Mesenchymal stem cell (in vitro differentiated cells and primary cell): ENCODE measurements around the gene ADAMTSL3.
"Not testable (repeated sequence)": the region's sequence is repeated elsewhere in the genome, so short reads cannot be mapped to it uniquely, and the experiment has no call there.

Source experiments
- DNase-seq: peaks from one replicate; pipeline ENCODE4 v3.0.0-alpha.2; 2013
- H2AFZ ChIP-seq: one replicate; pipeline ENCODE4 v1.6.1; 2013; ENCODE audit warnings: low read depth, mild to moderate bottlenecking, control low read depth, inconsistent platforms, low read length, moderate library complexity
- H2AK5ac ChIP-seq: 2 replicates; pipeline ENCODE4 v1.6.1; 2013; ENCODE audit warnings: low read length, moderate library complexity, mild to moderate bottlenecking, inconsistent platforms; ENCODE audit not compliant: severe bottlenecking
- H2BK120ac ChIP-seq: one replicate; pipeline ENCODE4 v1.6.1; 2013; ENCODE audit warnings: low read depth, mild to moderate bottlenecking, inconsistent platforms, low read length, moderate library complexity
- H2BK12ac ChIP-seq, 2 experiments: one replicate each; pipeline ENCODE4 v1.6.1; 2013; ENCODE audit warnings: inconsistent platforms in 2 of 2, low read length in 2 of 2, mild to moderate bottlenecking in 2 of 2, moderate library complexity in 2 of 2, control low read depth in 1 of 2
- H2BK15ac ChIP-seq: one replicate; pipeline ENCODE4 v1.6.1; 2013; ENCODE audit warnings: mild to moderate bottlenecking, low read depth, inconsistent platforms; ENCODE audit not compliant: poor library complexity, severe bottlenecking
- H2BK5ac ChIP-seq: 2 replicates; pipeline ENCODE4 v1.6.1; 2013; ENCODE audit warnings: low read depth, mild to moderate bottlenecking, low read length, control low read depth, inconsistent platforms; ENCODE audit not compliant: poor library complexity, severe bottlenecking
- H3K14ac ChIP-seq, 2 experiments: one replicate each; pipeline ENCODE4 v1.6.1; 2013; ENCODE audit warnings: inconsistent platforms in 2 of 2, low read length in 2 of 2, control low read depth in 1 of 2, mild to moderate bottlenecking in 1 of 2, moderate library complexity in 1 of 2
- H3K18ac ChIP-seq, 2 experiments: one replicate each; pipeline ENCODE4 v1.6.1; 2013; ENCODE audit warnings: inconsistent platforms in 2 of 2, low read length in 2 of 2, control low read depth in 1 of 2, low read depth in 1 of 2, mild to moderate bottlenecking in 1 of 2
- H3K23ac ChIP-seq, 2 experiments: one replicate each; pipeline ENCODE4 v1.6.1; 2013; ENCODE audit warnings: inconsistent platforms in 2 of 2, low read length in 2 of 2, mild to moderate bottlenecking in 2 of 2, moderate library complexity in 2 of 2, control low read depth in 1 of 2
- H3K27ac ChIP-seq: 2 replicates; pipeline ENCODE4 v1.5.1; 2013; ENCODE audit warnings: mild to moderate bottlenecking, moderate library complexity, low read length, control low read depth, inconsistent platforms; ENCODE audit not compliant: poor library complexity, severe bottlenecking
- H3K27me3 ChIP-seq, 2 experiments: 2 replicates each; pipeline versions ENCODE4 v1.6.1 to v1.7.0; 2013; ENCODE audit warnings: low read length in 2 of 2, mild to moderate bottlenecking in 2 of 2, moderate library complexity in 2 of 2, control low read depth in 1 of 2, inconsistent platforms in 1 of 2; ENCODE audit not compliant: control insufficient read depth in 1 of 2, insufficient read depth in 1 of 2
- H3K36me3 ChIP-seq, 2 experiments: 2 replicates each; pipeline versions ENCODE4 v1.6.1 to v1.7.0; 2013; ENCODE audit warnings: low read length in 2 of 2, control low read depth in 1 of 2, inconsistent platforms in 1 of 2, low read depth in 1 of 2, mild to moderate bottlenecking in 1 of 2; ENCODE audit not compliant: insufficient read depth in 2 of 2, control insufficient read depth in 1 of 2
- H3K4ac ChIP-seq, 2 experiments: one replicate each; pipeline ENCODE4 v1.6.1; 2013; ENCODE audit warnings: inconsistent platforms in 2 of 2, low read length in 2 of 2, mild to moderate bottlenecking in 2 of 2, moderate library complexity in 2 of 2, control low read depth in 1 of 2, low read depth in 1 of 2
- H3K4me1 ChIP-seq: 2 replicates; pipeline ENCODE4 v1.6.1; 2013; ENCODE audit warnings: low read depth, low read length, control low read depth; ENCODE audit not compliant: control insufficient read depth, insufficient read depth
- H3K4me2 ChIP-seq: 2 replicates; pipeline ENCODE4 v1.6.1; 2013; ENCODE audit warnings: low read length, mild to moderate bottlenecking, inconsistent platforms; ENCODE audit not compliant: poor library complexity, severe bottlenecking
- H3K4me3 ChIP-seq, 2 experiments: 2 replicates each; pipeline versions ENCODE4 v1.5.1 to v1.7.0; 2013; ENCODE audit warnings: low read length in 2 of 2, mild to moderate bottlenecking in 2 of 2, control low read depth in 1 of 2, low read depth in 1 of 2; ENCODE audit not compliant: insufficient read depth in 1 of 2
- H3K79me1 ChIP-seq: replicated peaks from 2 replicates; pipeline ENCODE4 v1.6.1; 2013; ENCODE audit warnings: mild to moderate bottlenecking, control low read depth, low read length, inconsistent platforms; ENCODE audit not compliant: poor library complexity, severe bottlenecking
- H3K9ac ChIP-seq: 2 replicates; pipeline ENCODE4 v1.7.0; 2013; ENCODE audit warnings: mild to moderate bottlenecking, low read length, moderate library complexity
- H3K9me3 ChIP-seq: 2 replicates; pipeline ENCODE4 v1.7.0; 2013; ENCODE audit warnings: mild to moderate bottlenecking, low read length; ENCODE audit not compliant: control insufficient read depth
- H4K8ac ChIP-seq: one replicate; pipeline ENCODE4 v1.6.1; 2013; ENCODE audit warnings: inconsistent platforms, mild to moderate bottlenecking, low read length, moderate library complexity
- H4K91ac ChIP-seq: one replicate; pipeline ENCODE4 v1.6.1; 2013; ENCODE audit warnings: mild to moderate bottlenecking, low read length, inconsistent platforms
- WGBS: methylation state at CpG from one replicate; pipeline ENCODE4 v1.1.7; 2013; ENCODE audit warnings: mixed read lengths; 5-methylcytosine and 5-hydroxymethylcytosine counted together

ADAMTSL3 gene

GRCh38 chr15:84042434-84043056 is 388.6 kb downstream of the ADAMTSL3 start:
- H3K4ac ChIP-seq, H3K9me3 ChIP-seq, H3K4me2 ChIP-seq, H2BK5ac ChIP-seq, H2AFZ ChIP-seq, H2BK12ac ChIP-seq, H2BK15ac ChIP-seq, H3K4me1 ChIP-seq, H4K91ac ChIP-seq, H3K9ac ChIP-seq, H3K4me3 ChIP-seq, H2BK120ac ChIP-seq, H2AK5ac ChIP-seq, H4K8ac ChIP-seq, DNase-seq, H3K36me3 ChIP-seq, H3K23ac ChIP-seq, H3K14ac ChIP-seq, H3K18ac ChIP-seq, H3K27ac ChIP-seq, H3K79me1 ChIP-seq: not testable (repeated sequence)
- H3K27me3 ChIP-seq = peaks cover 0 to 13% of the 10 kb centered on the region in 2 experiments
- 74% methylated on average over 18 of the region's 18 CpGs for WGBS

DNA sequence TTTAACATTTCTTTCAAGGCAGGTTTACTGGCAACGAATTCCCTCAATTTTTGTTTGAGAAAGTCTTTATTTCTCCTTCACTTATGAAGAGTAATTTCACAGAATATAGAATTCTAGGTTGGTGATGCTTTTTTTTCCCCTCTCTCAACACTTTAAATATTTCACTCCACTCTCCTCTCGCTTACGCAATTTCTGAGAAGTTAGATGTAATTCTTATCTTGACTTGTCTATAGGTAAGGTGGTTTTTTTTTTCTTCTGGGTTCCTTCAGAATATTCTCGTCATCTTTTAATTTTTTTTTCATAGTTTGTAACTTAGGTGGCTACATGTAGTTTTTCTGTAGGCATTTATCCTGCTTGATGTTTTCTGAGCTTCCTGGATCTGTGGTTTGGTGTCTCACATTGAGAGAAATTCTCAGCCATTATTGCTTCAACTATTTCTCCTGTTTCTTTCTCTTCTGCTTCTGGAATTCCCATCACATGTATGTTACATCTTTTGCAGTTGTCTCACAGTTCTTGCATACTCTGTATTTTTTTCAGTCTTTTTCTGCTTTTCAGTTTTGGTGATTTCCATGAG is 392.2 kb downstream of the ADAMTSL3 start:
- Histone ChIP-seq H3K79me1 (no peaks in the 10 kb centered on the region), H3K36me3 (no peaks in the 10 kb centered on the region), H2AK5ac (no peak overlapping the region), H3K27me3 (no peaks in the 10 kb centered on the region), H3K18ac (no peak overlapping the region), H4K91ac (no peak overlapping the region), H2BK5ac (no peak overlapping the region), H3K27ac (no peak overlapping the region), H3K4me2 (no peak overlapping the region), H2AFZ (no peak overlapping the region), H3K9me3 (peaks cover 3% of the 10 kb centered on the region), H2BK12ac (no peak overlapping the region), H3K4ac (no peak overlapping the region), H4K8ac (no peak overlapping the region), H3K14ac (no peak overlapping the region), H3K9ac (no peak overlapping the region), H3K4me3 (no peak overlapping the region), H2BK15ac (no peak overlapping the region), H2BK120ac (no peak overlapping the region), H3K4me1 (no peaks in the 10 kb centered on the region), H3K23ac (no peak overlapping the region)
- no peak for DNase-seq
- WGBS = 100% methylated on average over 1 of the region's 4 CpGs

DNA sequence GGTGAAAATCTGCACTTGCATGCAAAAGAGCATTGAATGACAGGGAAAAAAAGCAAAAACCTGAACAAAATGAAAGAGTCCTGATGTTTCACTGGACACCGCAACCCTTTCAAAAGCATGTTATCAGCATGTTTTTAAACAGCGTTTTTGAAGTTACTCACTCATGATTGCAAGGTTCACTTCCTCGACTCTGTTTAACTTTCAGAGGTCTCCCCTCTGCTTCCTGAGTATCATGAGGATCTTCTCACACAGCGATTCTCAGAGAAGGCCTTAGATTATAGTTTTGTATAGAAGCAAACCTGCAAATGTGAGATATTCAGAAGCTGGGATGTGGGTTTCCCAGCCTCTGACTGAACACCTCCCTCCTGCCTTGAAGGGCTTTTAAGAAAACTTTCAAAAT is 395.6 kb downstream of the ADAMTSL3 start:
- not testable (repeated sequence) for H3K4me3 ChIP-seq, H2AK5ac ChIP-seq, H3K36me3 ChIP-seq, H2BK120ac ChIP-seq, H3K4me1 ChIP-seq, H4K91ac ChIP-seq, H3K4ac ChIP-seq, H4K8ac ChIP-seq, H2AFZ ChIP-seq, H2BK5ac ChIP-seq, H3K23ac ChIP-seq, H3K79me1 ChIP-seq, H3K27ac ChIP-seq, H3K4me2 ChIP-seq, H3K9ac ChIP-seq, H3K14ac ChIP-seq, H3K27me3 ChIP-seq, H3K9me3 ChIP-seq, H3K18ac ChIP-seq, DNase-seq, H2BK15ac ChIP-seq, H2BK12ac ChIP-seq
- WGBS = 85% methylated on average over 4 of the region's 4 CpGs

- WGBS = 61% methylated on average over 2 of the region's 3 CpGs
- H4K91ac ChIP-seq = no peak overlapping the region
Measured at GRCh38 chr15:84050076-84050475, 396.2 kb downstream of the ADAMTSL3 start.

More at GRCh38 chr15:84050076-84050475, 396.2 kb downstream of the ADAMTSL3 start:
- Histone ChIP-seq H4K8ac (no peak overlapping the region), H2BK15ac (no peak overlapping the region), H2AFZ (no peak overlapping the region), H3K79me1 (no peaks in the 10 kb centered on the region), H2BK120ac (no peak overlapping the region), H2BK12ac (no peak overlapping the region), H3K36me3 (no peaks in the 10 kb centered on the region), H3K9ac (no peak overlapping the region), H3K4me1 (no peaks in the 10 kb centered on the region), H3K23ac (no peak overlapping the region), H3K27ac (no peak overlapping the region), H3K14ac (no peak overlapping the region), H3K9me3 (peaks cover 3% of the 10 kb centered on the region), H3K4ac (no peak overlapping the region), H3K4me2 (no peak overlapping the region), H3K27me3 (no peaks in the 10 kb centered on the region), H2BK5ac (no peak overlapping the region), H3K18ac (no peak overlapping the region), H2AK5ac (no peak overlapping the region), H3K4me3 (no peak overlapping the region)
- no peak for DNase-seq
